Stimulated activated CD8-positive, alpha-beta memory T cell treated with anti-CD3 and anti-CD28 coated beads, Interleukin-15, amount 100 ng/mL, for 48 hours (primary cell): ENCODE data around the gene PDP2.

Source experiments
- DNase-seq, 2 donors: peaks; one replicate each; pipeline ENCODE4 v3.0.0-alpha.2; 2020; ENCODE audit warnings: low read depth in 2 of 2

PDP2 gene

DNA sequence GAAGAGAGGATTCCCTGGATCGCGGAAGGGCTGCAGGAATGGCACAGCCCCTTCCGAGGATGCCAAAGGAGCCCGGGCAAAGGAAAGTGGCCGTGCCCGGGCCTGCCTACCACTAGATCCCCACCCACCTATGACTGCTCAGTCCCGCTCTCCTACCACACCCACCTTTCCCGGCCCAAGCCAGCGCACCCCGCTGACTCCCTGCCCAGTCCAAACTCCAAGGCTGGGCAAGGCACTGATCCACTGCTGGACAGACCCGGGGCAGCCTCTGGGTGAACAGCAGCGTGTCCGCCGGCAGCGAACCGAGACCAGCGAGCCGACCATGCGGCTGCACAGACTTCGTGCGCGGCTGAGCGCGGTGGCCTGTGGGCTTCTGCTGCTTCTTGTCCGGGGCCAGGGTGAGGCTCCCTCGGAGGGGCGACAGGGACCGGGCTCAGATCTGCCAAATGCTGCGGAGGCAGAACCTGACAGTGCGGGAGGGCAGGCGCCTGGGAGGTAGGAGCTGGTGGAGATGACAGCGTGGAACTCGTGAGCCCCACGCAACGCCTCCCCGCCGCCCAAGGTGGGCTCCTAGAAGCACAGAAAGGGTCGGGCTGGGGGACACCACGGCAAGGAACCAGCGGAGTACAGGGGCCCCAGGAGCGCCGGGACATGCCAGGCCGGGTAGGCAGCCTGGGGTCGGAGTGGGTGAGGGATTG, 55.1 kb downstream of the PDP2 start, which contains the start of gene CES2:
Gene CES2 (plus strand): TSS at position 203 of the 698 bp plus-strand sequence. CDS start 120 bp downstream, at position 323.
- no peak for DNase-seq

DNA sequence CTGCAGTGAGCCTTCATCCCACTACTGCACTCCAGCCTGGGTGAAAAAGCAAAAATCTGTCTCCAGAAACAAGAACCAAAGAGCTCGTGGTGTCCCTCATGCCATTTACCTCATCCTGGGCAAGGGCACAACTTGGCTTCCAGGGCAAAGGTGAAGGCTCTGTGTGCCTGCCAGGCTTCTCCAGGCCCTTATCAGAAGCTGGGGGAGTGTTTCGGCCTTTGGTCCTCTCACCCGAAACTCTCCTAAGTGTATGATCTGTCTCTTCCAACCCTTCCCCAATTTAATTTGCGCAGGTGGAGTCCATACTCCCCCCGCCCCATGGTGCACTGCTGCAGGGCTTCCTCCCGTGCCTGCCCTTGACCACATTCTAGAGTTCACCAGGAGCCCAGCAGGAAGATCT, 56.1 kb downstream of the PDP2 start:
- no peak for DNase-seq

DNA sequence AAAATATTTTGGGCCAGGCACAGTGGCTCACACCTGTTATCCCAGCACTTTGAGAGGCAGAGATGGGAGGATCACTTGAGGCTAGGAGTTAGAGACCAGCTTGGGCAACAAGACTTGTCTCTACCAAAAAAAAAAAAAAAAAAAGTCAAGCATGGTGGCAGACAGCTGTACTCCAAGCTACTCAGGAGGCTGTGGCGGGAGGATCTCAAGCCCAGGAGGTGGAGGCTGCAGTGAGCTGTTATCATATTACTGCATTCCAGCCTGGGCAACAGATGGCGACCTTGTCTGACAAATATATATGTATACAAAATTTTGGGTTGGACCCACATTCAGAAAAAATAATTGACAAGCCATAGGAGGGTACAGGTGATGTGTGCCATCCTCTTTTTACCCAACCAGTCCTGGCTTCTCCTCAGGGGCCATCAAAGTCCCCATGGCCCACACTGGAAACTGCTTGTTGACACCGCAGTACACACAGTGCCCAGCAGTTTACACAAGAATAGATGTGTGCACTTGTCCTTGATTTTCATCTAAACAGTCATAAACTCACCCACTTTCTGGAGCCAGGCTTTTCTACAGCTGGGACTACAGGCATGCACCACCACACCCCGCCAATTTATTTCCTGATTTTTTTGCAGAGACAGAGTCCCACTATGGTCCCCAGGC, 56.7 kb downstream of the PDP2 start:
- DNase-seq = no peak

DNA sequence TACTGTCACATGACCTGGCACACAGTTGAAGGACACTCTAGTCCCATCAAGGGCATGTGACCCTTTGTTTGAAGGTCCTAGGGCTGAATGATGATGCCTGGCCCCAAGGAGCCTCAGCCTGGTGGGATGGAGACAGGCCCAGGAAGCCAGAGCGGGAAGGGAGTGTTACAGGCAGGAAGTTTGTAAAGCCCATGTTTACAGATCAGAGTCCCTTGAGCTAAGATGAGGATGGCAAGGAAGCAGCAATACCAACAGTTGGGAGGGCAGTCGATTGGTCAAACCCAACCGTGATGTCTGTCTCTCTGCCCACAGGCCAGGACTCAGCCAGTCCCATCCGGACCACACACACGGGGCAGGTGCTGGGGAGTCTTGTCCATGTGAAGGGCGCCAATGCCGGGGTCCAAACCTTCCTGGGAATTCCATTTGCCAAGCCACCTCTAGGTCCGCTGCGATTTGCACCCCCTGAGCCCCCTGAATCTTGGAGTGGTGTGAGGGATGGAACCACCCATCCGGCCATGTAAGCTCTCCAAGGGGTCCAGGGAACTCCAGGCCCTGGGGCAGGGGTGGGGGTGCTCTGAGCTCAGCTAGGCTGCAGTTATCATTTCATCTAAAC, 57.5 kb downstream of the PDP2 start:
- DNase-seq = no peak

DNA sequence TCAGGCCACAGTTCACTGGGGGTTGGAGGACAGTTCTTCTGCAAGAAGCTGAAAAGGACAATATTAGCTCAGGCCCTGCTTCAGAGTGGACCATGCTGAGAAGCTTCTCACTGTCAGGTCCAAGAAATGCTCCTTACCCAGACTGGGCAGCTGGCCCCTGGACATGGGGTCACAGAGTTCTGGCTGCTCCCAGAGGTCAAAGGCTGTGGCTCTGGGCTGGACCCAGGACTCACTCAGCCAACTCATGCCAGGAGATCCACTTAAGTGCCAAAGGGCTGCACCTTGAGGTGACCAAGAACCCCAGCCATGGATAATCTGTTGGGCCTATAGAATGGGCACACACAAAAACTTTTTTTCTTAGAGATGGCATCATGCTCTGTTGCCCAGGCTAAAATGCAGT, 59.1 kb downstream of the PDP2 start:
- DNase-seq = no peak

DNA sequence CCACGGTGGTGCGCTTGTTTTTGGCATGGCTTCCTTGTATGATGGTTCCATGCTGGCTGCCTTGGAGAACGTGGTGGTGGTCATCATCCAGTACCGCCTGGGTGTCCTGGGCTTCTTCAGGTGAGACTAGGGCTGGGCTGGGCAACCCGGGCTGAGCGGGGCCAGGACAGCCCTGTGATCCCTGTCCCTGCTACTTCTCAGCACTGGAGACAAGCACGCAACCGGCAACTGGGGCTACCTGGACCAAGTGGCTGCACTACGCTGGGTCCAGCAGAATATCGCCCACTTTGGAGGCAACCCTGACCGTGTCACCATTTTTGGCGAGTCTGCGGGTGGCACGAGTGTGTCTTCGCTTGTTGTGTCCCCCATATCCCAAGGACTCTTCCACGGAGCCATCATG, 59.9 kb downstream of the PDP2 start:
- DNase-seq = no peak
